ENCODE measurements around the gene CDK19. TPM values are rescaled to one million over a fixed set of nuclear protein-coding genes. Genes with fewer than 3 reads are reported as not detected.

The CDK19 gene
- polyA plus RNA-seq, 1 donor (not counting 4 experiments of a cell fraction or from before 2014, with no cell fraction given): 6.4 TPM

- dilution Hi-C loops (cut with MboI; ENCODE audit: extremely low pct_ligation_motif_present, low sequenced_read_pairs): no loop called here
- TF ChIP-seq EZH2 (IDR thresholded peaks at IDR 0.05; ENCODE audit: low read length): no peak
- no peak for TF ChIP-seq CTCF (optimal IDR thresholded peaks at IDR 0.05 in 1 of 3, IDR thresholded peaks at IDR 0.05 in 1 of 3, conservative IDR thresholded peaks at IDR 0.05 in 1 of 3; ENCODE audit: extremely low read depth in 1 of 3, insufficient read depth in 2 of 3, low read length in 3 of 3)
- no peak overlapping the region for H3K4me2 ChIP-seq (ENCODE audit: control insufficient read depth, extremely low read depth, insufficient read depth, low read depth, low read length)
- H3K79me2 ChIP-seq (ENCODE audit: control insufficient read depth, insufficient read depth, low read length): no peaks in the 10 kb centered on the region
- H3K4me3 ChIP-seq (ENCODE audit: control insufficient read depth in 2 of 3, extremely low read depth in 1 of 3, insufficient read depth in 2 of 3, low read depth in 1 of 3, low read length in 3 of 3): no peak overlapping the region
- no peaks in the 10 kb centered on the region for H4K20me1 ChIP-seq (ENCODE audit: control insufficient read depth, extremely low read depth, insufficient read depth, low read length)
- H2AFZ ChIP-seq (ENCODE audit: control insufficient read depth, low read length): no peak overlapping the region
- H3K27ac ChIP-seq (ENCODE audit: control insufficient read depth, insufficient read depth, low read length): no peak overlapping the region
- no peaks in the 10 kb centered on the region for H3K9me3 ChIP-seq (ENCODE audit: control insufficient read depth, low read depth, low read length)
- no peaks in the 10 kb centered on the region for H3K36me3 ChIP-seq (ENCODE audit: control insufficient read depth in 2 of 2, extremely low read depth in 1 of 2, insufficient read depth in 2 of 2, low read length in 2 of 2)
- no peaks in the 10 kb centered on the region for H3K9me1 ChIP-seq (ENCODE audit: control insufficient read depth, extremely low read depth, insufficient read depth, low read length)
- no peak overlapping the region for H3K9ac ChIP-seq (ENCODE audit: control insufficient read depth, extremely low read depth, insufficient read depth, low read length)
- no peaks in the 10 kb centered on the region for H3K4me1 ChIP-seq (ENCODE audit: control insufficient read depth, extremely low read depth, insufficient read depth, low read length)
- FAIRE-seq (no peak), DNase-seq (ENCODE audit: low read depth, low spot score) (no peak)
- H3K27me3 ChIP-seq (ENCODE audit: control insufficient read depth, extremely low read depth, insufficient read depth, low read length): no peaks in the 10 kb centered on the region
Observed at GRCh38 chr6:110859335-110859792, 44.1 kb upstream of the CDK19 start.

GRCh38 chr6:110858562-110859214 is 43.4 kb upstream of the CDK19 start:
- Histone ChIP-seq H3K4me3 (ENCODE audit: control insufficient read depth in 2 of 3, extremely low read depth in 1 of 3, insufficient read depth in 2 of 3, low read depth in 1 of 3, low read length in 3 of 3) (no peak overlapping the region), H3K27ac (ENCODE audit: control insufficient read depth, insufficient read depth, low read length) (no peak overlapping the region), H3K27me3 (ENCODE audit: control insufficient read depth, extremely low read depth, insufficient read depth, low read length) (no peaks in the 10 kb centered on the region), H4K20me1 (ENCODE audit: control insufficient read depth, extremely low read depth, insufficient read depth, low read length) (no peaks in the 10 kb centered on the region), H3K4me2 (ENCODE audit: control insufficient read depth, extremely low read depth, insufficient read depth, low read depth, low read length) (no peak overlapping the region), H3K9me3 (ENCODE audit: control insufficient read depth, low read depth, low read length) (no peaks in the 10 kb centered on the region), H3K9ac (ENCODE audit: control insufficient read depth, extremely low read depth, insufficient read depth, low read length) (no peak overlapping the region), H3K9me1 (ENCODE audit: control insufficient read depth, extremely low read depth, insufficient read depth, low read length) (no peaks in the 10 kb centered on the region), H3K4me1 (ENCODE audit: control insufficient read depth, extremely low read depth, insufficient read depth, low read length) (no peaks in the 10 kb centered on the region), H3K79me2 (ENCODE audit: control insufficient read depth, insufficient read depth, low read length) (no peaks in the 10 kb centered on the region), H2AFZ (ENCODE audit: control insufficient read depth, low read length) (no peak overlapping the region), H3K36me3 (ENCODE audit: control insufficient read depth in 2 of 2, extremely low read depth in 1 of 2, insufficient read depth in 2 of 2, low read length in 2 of 2) (no peaks in the 10 kb centered on the region)
- dilution Hi-C loops (cut with MboI; ENCODE audit: extremely low pct_ligation_motif_present, low sequenced_read_pairs): no loop called here
- TF ChIP-seq CTCF (optimal IDR thresholded peaks at IDR 0.05 in 1 of 3, IDR thresholded peaks at IDR 0.05 in 1 of 3, conservative IDR thresholded peaks at IDR 0.05 in 1 of 3; ENCODE audit: extremely low read depth in 1 of 3, insufficient read depth in 2 of 3, low read length in 3 of 3): no peak
- TF ChIP-seq EZH2 (IDR thresholded peaks at IDR 0.05; ENCODE audit: low read length): no peak
- no peak for DNase-seq (ENCODE audit: low read depth, low spot score)
- no peak for FAIRE-seq
